NCI-H1694 (cell line): Measurements from ENCODE around the gene DCANP1.
"Not testable (repeated sequence)": the region's sequence is repeated elsewhere in the genome, so short reads cannot be mapped to it uniquely, and the experiment has no call there.

Experiments used
- DNase-seq: peaks from one replicate; lab custom pipeline; 2025; lab: John Stamatoyannopoulos, UW

The DCANP1 gene

DNA sequence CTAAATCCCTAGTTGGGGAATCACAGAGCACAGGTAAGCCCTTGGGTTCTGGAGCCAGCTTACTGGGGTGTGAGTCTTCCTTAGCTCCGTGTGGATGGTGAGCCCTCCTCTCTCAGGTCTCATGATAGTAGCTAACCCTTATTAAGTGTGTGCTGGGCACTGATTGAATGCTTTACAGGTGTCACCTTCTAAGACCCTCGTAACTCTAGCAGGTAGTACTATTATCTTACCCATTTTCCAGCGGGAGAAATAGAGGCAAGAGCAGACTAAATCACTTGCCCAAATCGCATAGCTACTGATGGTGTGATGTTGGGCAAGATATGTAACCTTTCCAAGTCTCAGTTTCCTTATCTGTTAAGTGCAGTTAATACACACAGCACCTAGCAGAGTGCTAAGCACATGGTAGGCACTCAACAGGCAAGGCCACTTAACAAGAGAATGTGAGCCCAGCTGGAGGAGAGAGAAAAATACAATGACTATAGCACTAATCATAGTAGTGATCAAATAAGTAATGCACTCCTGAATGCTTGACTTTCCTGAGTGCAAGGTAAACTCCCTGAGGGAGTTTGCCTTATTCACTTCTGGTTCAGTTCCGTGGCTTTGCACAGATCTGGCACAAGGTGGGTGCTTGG is at the start of gene DCANP1:
TSS of gene DCANP1 (minus strand) at position 51 of the 632 bp plus-strand sequence. CDS start 240 bp downstream, outside the sequence.
- DNase-seq: no peak

GRCh38 chr5:135495531-135495930 is 48.4 kb upstream of the DCANP1 start:
- not testable (repeated sequence) for DNase-seq

- no peak for DNase-seq
Observed at GRCh38 chr5:135494196-135494595, 47.0 kb upstream of the DCANP1 start.

DNA sequence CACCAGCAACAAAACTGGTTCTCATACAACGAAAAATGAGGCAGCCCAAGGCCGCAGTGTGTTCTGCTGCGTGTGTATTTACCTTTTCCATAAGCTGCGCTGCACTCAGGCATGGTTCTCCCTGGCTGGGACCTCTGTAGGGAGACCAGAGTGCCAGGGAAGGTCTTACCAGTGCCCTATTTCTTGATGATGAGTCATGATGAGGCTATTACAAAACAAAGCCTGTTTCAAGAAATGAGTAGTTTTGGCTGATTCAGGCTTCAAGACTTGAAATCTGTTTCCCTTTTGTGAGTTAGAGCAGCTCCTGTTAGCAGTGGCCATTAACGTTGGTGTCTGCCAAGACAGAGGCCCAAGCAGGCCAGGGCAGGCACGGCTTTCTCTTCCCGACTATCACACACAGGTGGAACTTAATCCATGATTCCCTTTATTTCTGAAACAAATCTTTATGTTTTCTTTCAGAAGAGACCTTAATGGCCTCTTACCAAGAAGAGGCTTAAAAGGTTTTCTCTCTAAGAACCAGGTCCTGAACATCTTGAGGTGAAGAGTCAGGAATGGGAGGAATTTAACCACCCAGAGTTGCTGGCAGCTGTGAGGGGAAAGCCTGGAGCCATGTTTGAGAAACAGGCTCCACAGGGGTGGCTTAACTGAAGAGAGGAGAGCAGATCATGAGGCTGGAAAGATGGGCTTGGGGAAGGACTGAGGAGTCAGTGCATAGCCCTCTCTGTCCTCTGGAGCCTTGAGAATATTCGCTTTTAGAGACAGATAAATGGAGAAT is 46.4 kb upstream of the DCANP1 start:
- DNase-seq: no peak

DNA sequence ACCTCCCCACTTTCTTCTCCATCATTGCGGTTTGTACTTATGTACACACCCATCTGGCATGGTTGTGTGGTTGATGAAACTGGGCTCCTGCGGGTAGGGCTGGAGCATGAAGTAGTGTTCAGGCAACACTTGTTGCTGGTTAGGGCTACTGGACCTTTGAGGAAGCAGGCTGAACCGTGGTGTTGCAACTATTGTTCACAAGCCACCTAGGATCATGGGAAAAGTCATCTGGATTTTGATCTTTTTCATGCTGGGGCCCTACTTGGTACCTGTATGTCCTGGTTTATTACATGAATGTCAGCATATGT is 45.1 kb upstream of the DCANP1 start:
- no peak for DNase-seq

GRCh38 chr5:135491552-135492318 is 44.6 kb upstream of the DCANP1 start:
- DNase-seq: no peak

DNA sequence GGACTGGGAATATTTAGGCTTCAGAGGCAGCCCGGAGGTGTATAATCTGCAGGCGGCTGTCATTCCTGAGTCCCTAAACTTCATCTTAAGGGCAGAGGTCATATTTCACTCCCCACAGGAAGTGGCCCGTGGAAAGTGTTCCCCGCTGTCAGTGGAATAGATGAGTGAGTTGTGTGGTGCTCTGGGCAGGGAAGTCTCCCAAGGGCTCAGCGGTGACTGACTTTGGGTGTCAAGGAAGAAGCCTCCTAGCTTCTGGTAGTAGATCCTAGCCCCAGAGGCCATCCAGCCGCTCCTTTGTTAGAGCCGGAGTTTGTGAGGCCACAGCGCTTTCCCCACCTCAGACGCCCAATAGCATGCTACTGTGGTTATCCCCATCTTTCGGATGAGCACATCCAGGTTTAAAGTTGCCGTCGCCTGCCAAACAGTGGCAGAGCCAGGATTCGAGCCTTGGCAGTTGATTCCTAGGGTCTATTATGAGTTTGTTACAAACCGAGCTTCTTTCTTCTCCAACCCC is 43.9 kb upstream of the DCANP1 start:
- DNase-seq: no peak

DNA sequence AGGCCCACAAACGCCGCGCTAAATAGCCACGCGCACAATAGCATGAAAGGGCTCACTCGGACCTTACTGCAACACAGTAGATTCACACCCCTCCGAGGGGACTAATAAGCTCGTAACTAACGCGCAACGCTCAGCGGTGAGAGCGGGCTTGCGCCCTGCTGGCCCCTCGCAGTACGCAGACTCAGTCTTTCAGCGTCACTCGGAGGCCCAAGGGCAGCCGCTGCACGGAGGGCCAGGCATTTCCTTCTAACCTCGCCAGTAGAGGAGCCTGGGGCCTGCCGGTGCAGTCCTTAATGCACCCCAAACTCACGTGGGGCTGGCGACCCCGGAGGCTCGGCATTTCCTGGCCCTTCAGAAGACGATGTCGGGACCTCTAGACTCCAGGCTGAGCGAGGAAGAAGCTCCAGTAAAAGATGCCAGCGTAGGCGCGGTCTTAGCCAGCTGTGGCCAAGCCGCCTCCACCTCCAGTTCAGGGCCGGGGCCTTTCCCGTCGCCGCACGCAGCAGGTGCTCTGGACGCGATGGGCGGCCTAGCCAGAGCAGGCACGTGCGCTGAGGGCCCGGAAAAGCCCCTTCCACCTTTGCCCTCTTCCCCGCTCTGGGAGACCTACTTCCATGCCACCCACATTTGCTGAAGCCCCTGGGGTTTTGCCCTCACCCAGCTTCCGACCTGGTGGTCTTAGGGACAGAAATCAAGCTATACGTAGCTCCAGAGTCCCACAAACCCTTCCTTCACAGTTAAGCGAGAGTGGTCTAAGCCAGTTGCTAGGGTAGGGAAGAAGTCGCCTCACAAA is 43.3 kb upstream of the DCANP1 start:
- DNase-seq: no peak

- DNase-seq: no peak
Observed at GRCh38 chr5:135489466-135490244, 42.5 kb upstream of the DCANP1 start.

- peak; percentile 70 for DNase-seq
Observed at GRCh38 chr5:135488727-135489465, 41.7 kb upstream of the DCANP1 start.

DNA sequence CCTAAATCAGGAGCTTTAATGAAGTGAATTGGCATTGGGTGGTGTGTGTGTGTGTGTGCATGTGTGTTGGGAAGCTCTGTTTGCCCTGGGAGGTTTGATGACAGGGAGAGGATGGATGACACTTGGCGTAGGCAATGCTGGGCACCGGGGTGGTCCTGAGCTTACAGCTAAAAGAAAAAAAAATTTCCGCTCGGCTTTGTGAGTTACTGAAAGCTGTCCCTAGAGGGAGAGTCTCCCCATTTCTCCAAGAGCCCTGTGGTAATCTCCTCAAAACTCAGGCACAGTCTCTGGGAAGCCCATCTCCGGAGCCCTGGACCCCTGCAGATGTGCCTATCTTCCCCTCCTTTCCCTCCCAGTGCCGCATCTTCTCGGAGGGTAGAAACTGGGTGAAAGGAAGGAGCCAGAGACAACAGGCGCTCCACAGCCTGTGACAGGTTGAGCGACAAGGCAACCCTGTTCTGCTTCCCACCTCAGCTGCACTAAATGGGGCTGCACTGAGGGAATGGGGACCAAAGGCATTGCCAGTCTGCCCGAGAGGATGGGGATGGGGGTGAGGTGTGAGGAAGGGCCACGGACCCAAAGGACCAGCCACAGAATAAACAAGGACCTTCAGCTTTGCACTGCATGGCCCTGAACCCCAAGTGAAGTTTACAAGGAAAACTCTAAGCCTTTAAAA is 40.8 kb upstream of the DCANP1 start:
- peak; percentile 48 for DNase-seq

DNA sequence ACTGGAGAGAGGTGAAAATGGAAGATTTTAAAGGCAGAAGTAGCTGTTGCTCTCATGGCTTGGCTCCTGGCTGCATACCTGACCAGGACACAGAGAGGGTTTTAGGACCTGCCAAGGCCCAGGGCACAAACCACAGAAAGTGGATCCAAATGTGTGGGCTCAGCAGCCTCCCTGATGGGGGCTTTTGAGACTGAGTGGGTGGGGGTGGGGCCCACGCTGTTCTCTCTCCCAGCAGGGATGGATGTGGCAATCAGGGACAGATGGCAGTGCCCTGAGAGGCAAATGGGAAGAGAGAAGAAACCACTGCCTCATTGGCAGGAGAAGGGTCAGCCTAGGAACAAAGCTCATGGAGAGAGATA is 39.9 kb upstream of the DCANP1 start:
- peak; percentile 23 for DNase-seq

DNA sequence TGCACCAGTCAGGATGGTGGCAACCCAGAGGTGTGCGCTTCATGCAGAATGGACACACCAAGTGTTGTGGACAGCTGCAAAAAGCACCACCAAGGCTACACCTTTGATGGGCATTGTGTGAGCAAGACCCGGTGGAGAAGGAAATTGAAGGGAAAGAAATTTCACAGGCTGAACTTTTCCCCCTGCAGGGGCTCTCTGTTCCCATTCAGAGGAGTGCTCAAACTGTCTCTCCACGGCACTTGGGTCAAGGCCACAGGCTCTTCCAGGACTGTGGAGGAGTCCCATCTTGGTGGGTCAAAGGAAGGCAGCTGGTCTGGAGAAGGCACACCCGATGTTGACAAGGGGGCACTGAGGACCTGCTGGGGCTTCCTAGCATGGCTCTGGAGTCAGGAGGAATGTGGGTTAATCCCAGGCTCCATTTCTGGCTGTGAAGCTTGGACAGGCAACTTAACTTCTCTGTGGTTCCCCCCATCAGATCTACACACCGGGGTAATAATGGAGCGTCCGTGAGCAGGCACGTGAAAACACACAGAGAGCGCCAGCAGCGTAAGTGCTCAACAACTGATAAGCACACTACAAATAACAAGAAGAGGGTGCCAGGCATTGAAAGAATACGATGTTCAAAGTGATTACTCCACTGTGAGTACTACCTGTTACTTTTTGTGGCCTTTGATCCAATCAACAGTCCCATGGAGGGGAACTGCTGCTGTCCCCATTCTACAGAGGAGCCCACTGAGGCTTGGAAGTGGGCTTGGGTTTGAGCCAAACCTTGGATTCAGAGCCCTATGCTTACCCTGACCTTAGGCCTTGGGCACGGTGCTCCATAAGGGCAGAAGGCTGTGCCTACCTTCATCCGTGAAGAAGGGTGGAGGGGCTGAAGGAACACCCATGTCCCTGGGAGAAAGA is 39.2 kb upstream of the DCANP1 start:
- no peak for DNase-seq

DNA sequence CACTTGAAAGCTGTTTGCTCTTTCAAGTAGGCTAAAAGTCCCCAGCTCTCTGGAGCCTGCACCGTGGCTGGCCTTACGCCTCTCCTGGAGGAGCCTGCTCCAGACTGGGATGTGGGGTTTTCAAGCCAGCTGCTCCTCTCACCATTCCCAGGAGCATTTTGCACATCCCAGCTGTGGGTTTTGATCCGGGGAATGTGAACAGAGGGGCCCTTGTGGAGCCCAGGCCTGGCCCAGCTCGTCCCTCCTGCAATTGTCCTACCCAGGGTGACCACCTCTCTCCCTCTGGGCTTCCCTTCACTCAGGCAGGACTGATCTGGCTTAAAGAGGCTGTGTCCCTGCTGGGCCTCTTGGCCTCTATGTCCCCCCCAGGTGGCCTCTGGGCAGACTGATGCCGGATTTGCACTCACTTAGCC is 37.5 kb upstream of the DCANP1 start:
- no peak for DNase-seq

DNA sequence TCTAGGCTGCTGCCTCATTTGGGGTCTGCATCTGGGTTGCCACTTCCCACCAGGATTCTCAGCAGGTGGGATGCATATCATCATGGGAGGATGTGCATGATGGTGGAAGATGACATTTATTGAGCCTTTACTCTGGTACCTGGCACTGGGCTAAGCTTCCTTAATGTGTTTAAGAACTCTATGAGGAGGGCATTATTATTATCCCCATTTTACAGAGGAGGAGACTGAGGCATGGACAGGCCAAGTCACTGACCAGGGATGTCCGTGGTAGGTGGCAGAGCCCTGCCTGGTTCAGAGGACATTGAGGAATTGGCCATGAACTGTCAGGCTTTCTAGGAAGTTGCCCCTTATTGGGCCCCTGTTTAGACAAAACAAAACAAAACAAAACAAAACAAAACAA is 36.1 kb upstream of the DCANP1 start:
- DNase-seq: no peak

DNA sequence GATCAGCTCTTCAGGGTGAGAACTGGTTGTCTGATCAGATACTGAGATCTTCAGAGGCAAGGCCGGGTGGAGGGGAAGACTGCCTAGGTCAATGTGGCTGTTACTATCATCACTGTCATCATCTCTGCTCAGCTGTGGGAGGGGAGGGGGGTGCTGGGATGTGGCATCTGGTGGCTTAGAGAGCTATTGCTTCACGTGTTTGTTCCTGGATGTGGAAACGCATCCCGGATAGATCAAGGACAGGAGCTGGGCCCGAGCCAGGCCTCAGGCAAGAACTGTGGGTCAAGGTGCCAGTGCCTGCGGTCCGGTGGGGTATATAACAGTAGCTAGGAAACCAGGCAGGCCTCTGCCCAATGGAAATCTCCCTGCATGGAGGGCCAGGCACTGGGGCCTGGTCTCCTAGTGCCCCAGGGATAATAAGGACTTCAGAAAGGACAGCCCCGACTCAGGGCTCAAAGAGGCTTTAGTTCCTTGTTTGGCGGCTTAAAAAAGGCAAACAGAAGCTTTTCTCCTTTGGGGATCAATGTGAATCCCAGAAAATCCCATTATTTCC is 35.3 kb upstream of the DCANP1 start:
- no peak for DNase-seq

DNA sequence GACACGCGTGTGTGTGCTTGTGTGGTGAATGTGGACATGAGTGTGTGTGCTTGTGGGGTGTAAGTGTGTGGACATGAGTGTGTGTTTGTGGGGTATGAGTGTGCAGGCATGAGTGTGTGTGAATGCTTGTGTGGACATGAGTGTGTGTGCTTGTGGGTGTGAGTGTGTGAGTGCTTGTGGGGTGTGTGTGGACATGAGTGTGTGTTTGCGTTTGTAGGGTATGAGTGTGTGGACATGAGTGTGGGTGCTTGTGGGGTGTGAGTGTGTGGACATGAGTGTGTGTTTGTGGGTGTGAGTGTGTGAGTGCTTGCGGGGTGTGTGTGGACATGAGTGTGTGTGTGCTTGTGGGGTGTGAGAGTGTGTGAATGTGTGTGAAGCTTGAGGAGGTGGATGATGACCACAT is 34.8 kb upstream of the DCANP1 start:
- DNase-seq: no peak

DNA sequence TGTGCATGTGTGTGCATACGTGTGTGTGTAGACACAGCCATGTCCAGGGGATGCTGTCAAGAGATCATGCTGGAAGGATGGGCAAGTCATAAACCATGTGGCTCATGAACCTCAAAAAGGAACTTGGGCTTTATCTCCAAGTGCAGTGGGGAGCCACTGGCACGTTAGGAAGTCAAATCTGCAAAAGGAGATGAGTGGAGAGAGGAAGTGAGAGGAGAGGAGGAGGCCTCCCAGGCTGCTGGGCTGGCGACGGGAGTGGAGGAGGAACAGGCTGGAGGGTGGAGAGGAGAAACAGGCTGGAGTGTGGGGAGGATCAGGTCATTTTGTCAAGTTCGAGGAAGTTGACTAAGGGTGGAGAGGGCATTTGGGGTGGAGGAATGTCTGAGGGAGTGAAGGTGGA is 34.2 kb upstream of the DCANP1 start:
- no peak for DNase-seq

GRCh38 chr5:135480511-135480910 is 33.4 kb upstream of the DCANP1 start:
- DNase-seq: no peak
